ENCODE data around the gene UROC1.

Gene UROC1

DNA sequence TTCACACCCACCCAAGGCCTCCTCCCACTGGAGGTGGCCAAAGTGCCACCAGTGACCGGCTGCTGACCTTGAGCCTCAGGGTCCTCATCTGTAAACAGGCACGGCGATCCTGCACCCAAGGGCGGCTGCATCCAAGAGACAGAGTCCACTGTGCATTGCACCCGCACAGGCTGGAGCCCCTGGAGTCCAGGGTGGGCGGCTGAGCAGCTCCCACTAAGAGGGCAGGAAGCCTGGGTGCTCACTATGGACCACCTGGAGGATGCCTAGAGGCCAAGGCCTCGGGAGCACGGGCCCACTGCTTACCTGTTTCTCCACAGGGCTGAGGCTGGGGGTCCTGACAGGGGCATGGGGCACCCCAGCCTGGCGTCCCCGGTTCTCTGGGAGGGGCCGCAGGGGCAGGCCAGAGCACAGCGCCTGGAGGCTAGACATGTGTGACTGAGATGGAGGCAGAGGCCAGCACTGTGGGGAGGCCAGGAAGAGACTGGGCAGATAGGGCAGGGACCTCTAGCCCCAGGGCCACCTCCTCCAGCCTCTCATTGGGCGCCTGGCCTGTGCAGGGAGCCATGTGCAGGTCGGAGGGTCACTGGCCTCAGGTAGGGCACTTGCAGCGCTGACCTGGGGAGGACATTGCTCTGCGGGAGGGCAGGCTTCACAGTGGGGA lies at the start of gene UROC1:
Gene UROC1 (minus strand): TSS at position 483 of the 661 bp plus-strand sequence. CDS start 54 bp downstream, at position 429.
- no peaks in the 10 kb centered on the region for H3K4me1 ChIP-seq (ENCODE audit: insufficient read depth, low read length)

DNA sequence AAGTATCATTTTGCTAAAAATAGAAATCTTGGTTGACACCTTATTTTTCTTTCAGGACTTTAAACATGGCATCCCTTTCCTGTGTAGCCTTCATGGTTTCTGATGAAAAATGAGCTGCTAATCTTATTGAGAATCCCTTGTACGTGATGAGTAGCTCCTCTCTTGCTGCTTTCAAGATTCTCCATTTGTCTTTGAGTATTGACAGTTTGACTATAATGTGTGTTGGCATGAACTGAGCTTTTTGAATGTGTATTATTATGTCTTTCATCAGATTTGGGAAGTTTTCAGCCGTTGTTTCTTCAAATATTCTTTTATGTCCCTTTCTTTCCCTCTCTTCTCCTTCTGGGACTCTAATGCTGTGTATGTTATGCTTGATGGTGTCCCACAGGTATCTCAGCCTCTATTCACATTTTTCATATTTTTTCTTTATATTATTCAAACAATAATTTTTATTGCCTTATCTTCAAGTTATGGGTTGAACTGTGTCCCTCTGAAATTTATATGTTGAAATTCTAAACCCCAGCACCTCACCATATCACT lies 45.2 kb upstream of the UROC1 start:
- no peaks in the 10 kb centered on the region for H3K9me3 ChIP-seq (ENCODE audit: insufficient read depth, low read depth, low read length)
- H3K27ac ChIP-seq (ENCODE audit: low read length): no peak overlapping the region

More for the DNA sequence above, at the start of gene UROC1:
- Histone ChIP-seq H3K9me3 (ENCODE audit: insufficient read depth, low read depth, low read length) (no peaks in the 10 kb centered on the region), H3K36me3 (ENCODE audit: insufficient read depth, low read depth, low read length) (no peaks in the 10 kb centered on the region), H3K27ac (ENCODE audit: low read length) (no peak within 1 kb of the TSS), H3K9ac (ENCODE audit: low read depth, low read length) (no peak within 1 kb of the TSS), H3K4me3 (ENCODE audit: low read length) (no peak within 1 kb of the TSS), H3K27me3 (ENCODE audit: insufficient read depth, low read length) (peaks cover 1% of the 10 kb centered on the region)

GRCh38 chr3:126558336-126559071 lies 40.9 kb upstream of the UROC1 start, which contains the start of gene C3orf22:
Gene C3orf22, minus strand, starts transcription at chr3:126558932. Its CDS starts 5,542 bp downstream, at chr3:126553390.
- H3K4me3 ChIP-seq (ENCODE audit: low read length): no peak within 1 kb of the TSS
- no peak within 1 kb of the TSS for H3K9ac ChIP-seq (ENCODE audit: low read depth, low read length)
- no peaks in the 10 kb centered on the region for H3K36me3 ChIP-seq (ENCODE audit: insufficient read depth, low read depth, low read length)
- H3K27ac ChIP-seq (ENCODE audit: low read length): no peak within 1 kb of the TSS
- no peaks in the 10 kb centered on the region for H3K4me1 ChIP-seq (ENCODE audit: insufficient read depth, low read length)
- H3K27me3 ChIP-seq (ENCODE audit: insufficient read depth, low read length): no peaks in the 10 kb centered on the region
- H3K9me3 ChIP-seq (ENCODE audit: insufficient read depth, low read depth, low read length): no peaks in the 10 kb centered on the region

More for the DNA sequence above, 45.2 kb upstream of the UROC1 start:
- Histone ChIP-seq H3K4me1 (ENCODE audit: insufficient read depth, low read length) (no peaks in the 10 kb centered on the region), H3K27me3 (ENCODE audit: insufficient read depth, low read length) (no peaks in the 10 kb centered on the region), H3K9ac (ENCODE audit: low read depth, low read length) (no peak overlapping the region), H3K4me3 (ENCODE audit: low read length) (no peak overlapping the region), H3K36me3 (ENCODE audit: insufficient read depth, low read depth, low read length) (no peaks in the 10 kb centered on the region)

GRCh38 chr3:126557761-126558160 lies 40.2 kb upstream of the UROC1 start:
- Histone ChIP-seq H3K36me3 (ENCODE audit: insufficient read depth, low read depth, low read length) (no peaks in the 10 kb centered on the region), H3K9ac (ENCODE audit: low read depth, low read length) (no peak overlapping the region), H3K27ac (ENCODE audit: low read length) (no peak overlapping the region), H3K9me3 (ENCODE audit: insufficient read depth, low read depth, low read length) (no peaks in the 10 kb centered on the region), H3K27me3 (ENCODE audit: insufficient read depth, low read length) (no peaks in the 10 kb centered on the region), H3K4me3 (ENCODE audit: low read length) (no peak overlapping the region), H3K4me1 (ENCODE audit: insufficient read depth, low read length) (no peaks in the 10 kb centered on the region)

DNA sequence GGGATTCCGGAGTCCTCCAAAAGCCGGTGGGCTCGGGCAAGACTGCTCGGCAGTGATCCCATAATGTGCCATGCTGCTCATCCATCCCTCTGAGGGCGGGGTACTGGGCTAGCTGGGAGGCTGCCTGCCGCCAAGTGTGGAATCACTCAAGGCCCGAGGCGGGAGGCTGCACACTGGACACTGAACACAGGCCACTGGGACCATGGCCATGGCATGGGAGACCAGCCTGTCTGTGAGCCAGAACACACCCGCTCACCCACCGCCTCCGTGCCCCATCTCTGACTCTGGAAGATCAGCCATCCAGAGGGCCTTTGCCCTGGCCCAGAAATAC lies 39.8 kb upstream of the UROC1 start:
- Histone ChIP-seq H3K4me3 (ENCODE audit: low read length) (no peak overlapping the region), H3K4me1 (ENCODE audit: insufficient read depth, low read length) (no peaks in the 10 kb centered on the region), H3K9me3 (ENCODE audit: insufficient read depth, low read depth, low read length) (no peaks in the 10 kb centered on the region), H3K27ac (ENCODE audit: low read length) (no peak overlapping the region), H3K36me3 (ENCODE audit: insufficient read depth, low read depth, low read length) (no peaks in the 10 kb centered on the region), H3K27me3 (ENCODE audit: insufficient read depth, low read length) (no peaks in the 10 kb centered on the region), H3K9ac (ENCODE audit: low read depth, low read length) (no peak overlapping the region)

DNA sequence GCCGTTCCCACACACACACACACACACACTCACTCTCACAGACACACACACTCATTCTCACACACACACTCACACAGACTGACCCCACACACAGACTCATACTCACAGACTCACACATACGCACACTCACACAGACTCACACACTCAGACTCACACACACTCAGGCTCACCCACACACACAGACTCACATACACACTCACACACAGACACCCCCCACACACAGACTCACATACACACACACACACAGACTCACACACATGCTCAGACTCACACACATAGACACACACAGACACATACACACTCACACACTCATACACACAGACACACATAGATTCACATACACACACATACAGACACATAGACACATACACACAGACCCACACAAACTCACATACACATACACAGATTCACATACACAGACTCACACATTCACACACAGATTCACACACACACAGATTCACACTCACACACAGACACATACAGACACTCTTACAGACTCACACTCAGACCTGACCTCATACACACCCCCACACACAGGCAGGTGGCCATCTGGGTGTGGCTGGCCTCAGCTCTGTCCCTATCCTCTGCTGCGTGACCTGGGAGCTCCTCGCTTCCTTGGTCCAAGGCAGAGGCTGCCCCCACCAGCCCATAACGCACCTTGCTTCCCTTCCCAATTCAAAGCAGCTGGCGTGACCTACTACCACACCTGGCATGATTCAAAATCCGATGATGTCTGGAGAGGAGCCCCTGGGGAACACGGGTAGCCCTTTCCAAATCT lies 39.3 kb upstream of the UROC1 start:
- Histone ChIP-seq H3K9ac (ENCODE audit: low read depth, low read length) (no peak overlapping the region), H3K9me3 (ENCODE audit: insufficient read depth, low read depth, low read length) (no peaks in the 10 kb centered on the region), H3K27me3 (ENCODE audit: insufficient read depth, low read length) (no peaks in the 10 kb centered on the region), H3K36me3 (ENCODE audit: insufficient read depth, low read depth, low read length) (no peaks in the 10 kb centered on the region), H3K4me1 (ENCODE audit: insufficient read depth, low read length) (no peaks in the 10 kb centered on the region), H3K27ac (ENCODE audit: low read length) (no peak overlapping the region), H3K4me3 (ENCODE audit: low read length) (no peak overlapping the region)

GRCh38 chr3:126555795-126556636 lies 38.4 kb upstream of the UROC1 start:
- Histone ChIP-seq H3K27ac (ENCODE audit: low read length) (no peak overlapping the region), H3K27me3 (ENCODE audit: insufficient read depth, low read length) (no peaks in the 10 kb centered on the region), H3K4me1 (ENCODE audit: insufficient read depth, low read length) (no peaks in the 10 kb centered on the region), H3K4me3 (ENCODE audit: low read length) (no peak overlapping the region), H3K9ac (ENCODE audit: low read depth, low read length) (no peak overlapping the region), H3K36me3 (ENCODE audit: insufficient read depth, low read depth, low read length) (no peaks in the 10 kb centered on the region), H3K9me3 (ENCODE audit: insufficient read depth, low read depth, low read length) (no peaks in the 10 kb centered on the region)

DNA sequence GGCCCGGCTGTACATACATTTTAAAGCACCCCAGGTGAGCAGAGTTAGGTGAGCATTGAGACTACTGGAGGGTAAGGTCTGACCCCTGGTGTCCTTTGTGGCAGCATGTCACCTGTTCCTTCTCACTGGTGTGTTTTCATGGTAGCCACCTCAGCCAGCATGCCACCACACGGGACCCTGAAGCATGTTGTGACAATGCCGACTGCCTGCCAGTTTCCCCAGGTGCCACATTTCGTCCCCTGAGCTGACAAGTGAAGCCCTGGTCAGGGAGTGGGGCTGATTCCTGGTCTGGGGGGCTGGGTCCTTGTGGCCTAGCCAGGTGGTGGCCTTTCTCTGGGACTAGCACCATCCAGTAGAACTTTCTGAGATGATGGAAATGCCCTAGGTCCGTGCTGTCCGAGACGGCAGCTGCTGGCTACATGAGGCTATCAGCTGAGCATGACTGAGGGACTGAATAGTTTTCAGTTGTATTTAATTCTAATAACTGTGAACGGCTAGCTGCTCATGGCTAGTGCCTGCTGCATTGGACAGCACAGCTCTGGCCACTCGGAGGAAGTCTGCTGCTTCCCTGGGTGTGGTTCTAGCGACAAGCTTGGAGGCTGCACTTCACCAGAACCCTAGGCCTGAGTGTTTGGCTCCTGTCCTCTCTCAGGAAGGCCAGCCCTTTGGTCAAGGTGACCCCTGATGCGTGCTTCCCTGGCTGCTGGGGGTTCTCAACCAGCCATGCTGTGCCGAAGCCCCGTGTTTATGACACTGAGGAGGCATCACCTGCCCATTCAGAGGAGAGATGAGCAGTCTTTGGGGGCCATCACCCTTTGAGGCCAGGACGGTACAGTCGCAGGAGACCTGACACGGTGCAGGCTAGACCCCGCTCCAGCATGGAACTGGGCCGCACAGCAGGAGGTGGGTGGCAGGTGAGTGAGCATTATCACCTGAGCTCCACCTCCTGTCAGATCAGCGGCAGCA lies 37.3 kb upstream of the UROC1 start:
- Histone ChIP-seq H3K27me3 (ENCODE audit: insufficient read depth, low read length) (no peaks in the 10 kb centered on the region), H3K27ac (ENCODE audit: low read length) (no peak overlapping the region), H3K4me3 (ENCODE audit: low read length) (no peak overlapping the region), H3K4me1 (ENCODE audit: insufficient read depth, low read length) (peaks cover under 1% of the 10 kb centered on the region), H3K36me3 (ENCODE audit: insufficient read depth, low read depth, low read length) (no peaks in the 10 kb centered on the region), H3K9ac (ENCODE audit: low read depth, low read length) (no peak overlapping the region), H3K9me3 (ENCODE audit: insufficient read depth, low read depth, low read length) (no peaks in the 10 kb centered on the region)

GRCh38 chr3:126553284-126554084 lies 35.9 kb upstream of the UROC1 start:
- Histone ChIP-seq H3K27ac (ENCODE audit: low read length) (no peak overlapping the region), H3K9me3 (ENCODE audit: insufficient read depth, low read depth, low read length) (no peaks in the 10 kb centered on the region), H3K4me3 (ENCODE audit: low read length) (no peak overlapping the region), H3K9ac (ENCODE audit: low read depth, low read length) (no peak overlapping the region), H3K36me3 (ENCODE audit: insufficient read depth, low read depth, low read length) (no peaks in the 10 kb centered on the region), H3K27me3 (ENCODE audit: insufficient read depth, low read length) (no peaks in the 10 kb centered on the region), H3K4me1 (ENCODE audit: insufficient read depth, low read length) (peaks cover 12% of the 10 kb centered on the region)
